Neuronal stem cell (in vitro differentiated cells): ENCODE results near the gene RNF43.

Source experiments
- DNase-seq: peaks from one replicate; pipeline ENCODE4 v3.0.0-alpha.2; 2013; ENCODE audit warnings: low spot score
- H2AFZ ChIP-seq: one replicate; pipeline ENCODE4 v1.6.1; 2013; ENCODE audit warnings: mild to moderate bottlenecking, low read length, inconsistent platforms
- H2AK5ac ChIP-seq: 2 replicates; pipeline ENCODE4 v1.6.1; 2013; ENCODE audit warnings: low read depth, mild to moderate bottlenecking, inconsistent platforms, low read length, moderate library complexity, mixed read lengths
- H2BK120ac ChIP-seq: 2 replicates; pipeline ENCODE4 v1.6.1; 2013; ENCODE audit warnings: low read depth, mild to moderate bottlenecking, inconsistent platforms, low read length, moderate library complexity, mixed read lengths
- H2BK12ac ChIP-seq: one replicate; pipeline ENCODE4 v1.6.1; 2013; ENCODE audit warnings: low read length, inconsistent platforms
- H2BK15ac ChIP-seq: 2 replicates; pipeline ENCODE4 v1.6.1; 2013; ENCODE audit warnings: mild to moderate bottlenecking, low read length, inconsistent platforms, mixed read lengths
- H2BK5ac ChIP-seq: one replicate; pipeline ENCODE4 v1.6.1; 2013; ENCODE audit warnings: inconsistent platforms, mild to moderate bottlenecking, low read length, moderate library complexity
- H3K14ac ChIP-seq: one replicate; pipeline ENCODE4 v1.6.1; 2013; ENCODE audit warnings: low read length, inconsistent platforms
- H3K18ac ChIP-seq: 2 replicates; pipeline ENCODE4 v1.6.1; 2013; ENCODE audit warnings: low read length, inconsistent platforms
- H3K23ac ChIP-seq: 2 replicates; pipeline ENCODE4 v1.6.1; 2013; ENCODE audit warnings: low read depth, mild to moderate bottlenecking, mixed read lengths, low read length, inconsistent platforms; ENCODE audit not compliant: poor library complexity
- H3K27ac ChIP-seq: replicated peaks from 3 replicates; pipeline ENCODE4 v1.5.1; 2013; ENCODE audit warnings: low read length, inconsistent platforms
- H3K27me3 ChIP-seq, 3 experiments: 2 replicates each; pipeline ENCODE4 v1.6.1; 2013; ENCODE audit warnings: low read length in 3 of 3, mild to moderate bottlenecking in 2 of 3, inconsistent platforms in 1 of 3, low read depth in 1 of 3, mixed read lengths in 1 of 3, moderate library complexity in 1 of 3; ENCODE audit not compliant: control insufficient read depth in 3 of 3, insufficient read depth in 3 of 3
- H3K36me3 ChIP-seq, 2 donors: replicated peaks in 1 of 2; 2 replicates each; pipeline ENCODE4 v1.6.1; 2013; ENCODE audit warnings: low read length in 2 of 2; ENCODE audit not compliant: control insufficient read depth in 2 of 2, insufficient read depth in 2 of 2
- H3K4ac ChIP-seq: 2 replicates; pipeline ENCODE4 v1.6.1; 2013; ENCODE audit warnings: inconsistent platforms, mild to moderate bottlenecking, low read length, moderate library complexity
- H3K4me1 ChIP-seq, 2 donors: 1 replicate in 1 of 2; 2 replicates in 1 of 2; pipeline ENCODE4 v1.6.1; 2013; ENCODE audit warnings: low read length in 2 of 2, low read depth in 1 of 2; ENCODE audit not compliant: control insufficient read depth in 2 of 2, insufficient read depth in 1 of 2
- H3K4me2 ChIP-seq: one replicate; pipeline ENCODE4 v1.6.1; 2013; ENCODE audit warnings: mild to moderate bottlenecking, low read length, inconsistent platforms; ENCODE audit not compliant: insufficient read depth, poor library complexity, severe bottlenecking
- H3K4me3 ChIP-seq, 2 donors: 2 replicates each; pipeline ENCODE4 v1.5.1; 2013; ENCODE audit warnings: low read length in 2 of 2, mild to moderate bottlenecking in 2 of 2, inconsistent platforms in 1 of 2, moderate library complexity in 1 of 2
- H3K79me1 ChIP-seq: one replicate; pipeline ENCODE4 v1.6.1; 2013; ENCODE audit warnings: low read depth, mild to moderate bottlenecking, inconsistent platforms, low read length, moderate library complexity
- H3K9ac ChIP-seq: one replicate; pipeline ENCODE4 v1.6.1; 2013; ENCODE audit warnings: mild to moderate bottlenecking, low read depth, low read length, inconsistent platforms; ENCODE audit not compliant: poor library complexity
- H3K9me3 ChIP-seq, 2 donors: replicated peaks in 1 of 2; 2 replicates each; pipeline versions ENCODE3 to v1.6.1; 2013; ENCODE audit warnings: low read length in 2 of 2, mild to moderate bottlenecking in 2 of 2, inconsistent platforms in 1 of 2, low read depth in 1 of 2, mixed read lengths in 1 of 2, moderate library complexity in 1 of 2; ENCODE audit not compliant: control insufficient read depth in 2 of 2, insufficient read depth in 1 of 2
- H4K8ac ChIP-seq: one replicate; pipeline ENCODE4 v1.6.1; 2013; ENCODE audit warnings: low read depth, mild to moderate bottlenecking, inconsistent platforms, low read length, moderate library complexity
- H4K91ac ChIP-seq: one replicate; pipeline ENCODE4 v1.6.1; 2013; ENCODE audit warnings: low read length, low read depth, mild to moderate bottlenecking, inconsistent platforms; ENCODE audit not compliant: poor library complexity
- WGBS, 2 donors: extraction: QIAGEN DNeasy Blood & Tissue Kit; methylation state at CpG; one replicate each; pipeline ENCODE4 v1.1.7; 2013; ENCODE audit warnings: missing lambda C conversion rate in 2 of 2, mixed read lengths in 1 of 2; ENCODE audit not compliant: insufficient read length in 2 of 2, insufficient replicate concordance in 1 of 2; ENCODE audit errors: extremely low coverage in 2 of 2; 5-methylcytosine and 5-hydroxymethylcytosine counted together

The RNF43 gene

DNA sequence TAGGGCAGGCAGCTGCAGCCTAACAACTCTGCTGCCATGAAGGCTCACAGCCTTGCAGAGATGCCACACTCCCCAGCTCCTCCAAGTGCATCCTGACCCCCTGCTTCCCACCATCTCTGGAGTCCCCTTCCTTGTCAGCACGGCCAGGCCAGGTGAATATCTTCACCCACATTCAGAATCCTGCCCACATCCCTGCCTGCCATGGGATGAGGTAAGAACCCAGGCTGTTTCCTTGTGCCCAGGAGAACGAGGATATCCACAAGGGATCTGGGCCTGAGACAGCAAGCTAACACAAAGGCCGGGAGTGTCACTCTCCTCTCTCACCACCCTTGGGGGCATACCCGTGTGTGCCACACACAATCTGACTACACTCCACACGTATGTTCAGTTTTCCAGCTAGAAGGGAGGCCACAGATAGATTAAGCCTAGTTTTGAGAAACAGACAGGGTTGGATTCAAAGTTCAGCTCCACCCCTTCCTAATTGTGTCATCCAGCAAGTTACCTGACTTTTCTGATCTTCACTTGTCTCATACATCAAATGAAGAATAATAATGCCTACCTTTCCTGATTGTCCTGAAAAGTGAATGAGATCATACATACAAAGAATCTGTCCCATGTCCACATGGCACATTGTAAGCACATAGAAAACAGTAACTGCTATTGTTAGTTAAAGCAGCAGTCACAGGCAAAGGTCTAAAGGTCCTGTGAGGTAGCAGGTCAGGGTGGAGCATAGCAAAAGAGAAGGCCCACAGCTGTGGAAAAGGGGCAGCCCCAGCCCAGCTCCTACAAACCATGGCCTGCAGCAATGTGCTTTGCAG is 47.9 kb downstream of the RNF43 start:
- Histone ChIP-seq H3K4me2 (no peak overlapping the region), H3K36me3 (no peaks in the 10 kb centered on the region), H3K27ac (no peak overlapping the region), H2BK12ac (no peak overlapping the region), H2BK15ac (no peak overlapping the region), H3K79me1 (no peaks in the 10 kb centered on the region), H2BK120ac (no peak overlapping the region), H3K9me3 (no peaks in the 10 kb centered on the region), H3K27me3 (peaks cover 0 to 6% (median 0%) of the 10 kb centered on the region in 3 experiments), H3K18ac (no peak overlapping the region), H2AK5ac (no peak overlapping the region), H4K91ac (no peak overlapping the region), H2BK5ac (no peak overlapping the region), H4K8ac (peak overlapping the region; percentile 44), H3K4me1 (peaks cover 4 to 11% of the 10 kb centered on the region in 2 donors), H3K4ac (no peak overlapping the region), H3K9ac (peak overlapping the region; percentile 79), H3K14ac (no peak overlapping the region), H3K23ac (no peak overlapping the region), H2AFZ (no peak overlapping the region), H3K4me3 (no peak overlapping the region)
- DNase-seq = no peak
- WGBS, 2 donors = no CpG with 5 or more reads among the region's 5 CpGs

- H4K91ac ChIP-seq = no peak overlapping the region
- H3K18ac ChIP-seq = no peak overlapping the region
- no peaks in the 10 kb centered on the region for H3K36me3 ChIP-seq
- H3K9me3 ChIP-seq = no peaks in the 10 kb centered on the region
- no peak overlapping the region for H2BK12ac ChIP-seq
- H3K4me2 ChIP-seq = no peak overlapping the region
- peaks cover 7 to 17% of the 10 kb centered on the region in 2 donors for H3K4me1 ChIP-seq
- no peak overlapping the region for H2AFZ ChIP-seq
- H3K4me3 ChIP-seq = no peak overlapping the region
- no peak overlapping the region for H2BK15ac ChIP-seq
- H3K23ac ChIP-seq = no peak overlapping the region
- no peak overlapping the region for H2BK120ac ChIP-seq
- no peak for DNase-seq
- H4K8ac ChIP-seq = no peak overlapping the region
- H3K14ac ChIP-seq = no peak overlapping the region
- H2AK5ac ChIP-seq = no peak overlapping the region
- H3K9ac ChIP-seq = no peak overlapping the region
- no peaks in the 10 kb centered on the region for H3K79me1 ChIP-seq
- H3K4ac ChIP-seq = no peak overlapping the region
- no CpG with 5 or more reads among the region's 3 CpGs for WGBS, 2 donors
- no peak overlapping the region for H3K27ac ChIP-seq
- H2BK5ac ChIP-seq = no peak overlapping the region
- peaks cover 0 to 6% (median 0%) of the 10 kb centered on the region in 3 experiments for H3K27me3 ChIP-seq
Measured at GRCh38 chr17:58368860-58369213, 48.5 kb downstream of the RNF43 start.
